GM10847 (cell line): ENCODE results near the gene PEF1.

Source experiments
- POLR2A ChIP-seq: IDR thresholded peaks from 2 replicates; pipeline ENCODE4 v1.6.1; 2011; ENCODE audit not compliant: insufficient read length; ENCODE audit errors: extremely low read depth

Gene PEF1

GRCh38 chr1:31663622-31664452 is 19.2 kb upstream of the PEF1 start:
- no peak for TF ChIP-seq POLR2A

GRCh38 chr1:31662463-31662862 is 17.8 kb upstream of the PEF1 start:
- no peak for TF ChIP-seq POLR2A

GRCh38 chr1:31661856-31662255 is 17.2 kb upstream of the PEF1 start:
- TF ChIP-seq POLR2A: no peak

GRCh38 chr1:31660871-31661455 is 16.3 kb upstream of the PEF1 start:
- no peak for TF ChIP-seq POLR2A

GRCh38 chr1:31659889-31660288 is 15.2 kb upstream of the PEF1 start:
- no peak for TF ChIP-seq POLR2A

GRCh38 chr1:31658721-31659120 is 14.0 kb upstream of the PEF1 start:
- no peak for TF ChIP-seq POLR2A

GRCh38 chr1:31657972-31658510 is 13.4 kb upstream of the PEF1 start:
- no peak for TF ChIP-seq POLR2A

- TF ChIP-seq POLR2A: no peak
Measured at GRCh38 chr1:31657020-31657804, 12.5 kb upstream of the PEF1 start.

- no peak for TF ChIP-seq POLR2A
Measured at GRCh38 chr1:31655756-31656155, 11.1 kb upstream of the PEF1 start.

- no peak for TF ChIP-seq POLR2A
Measured at GRCh38 chr1:31655104-31655503, 10.4 kb upstream of the PEF1 start.

GRCh38 chr1:31654474-31654776 is 9.7 kb upstream of the PEF1 start:
- no peak for TF ChIP-seq POLR2A

- no peak for TF ChIP-seq POLR2A
Measured at GRCh38 chr1:31653717-31654473, 9.2 kb upstream of the PEF1 start.

GRCh38 chr1:31652891-31653499 is 8.3 kb upstream of the PEF1 start:
- TF ChIP-seq POLR2A: no peak

- no peak for TF ChIP-seq POLR2A
Measured at GRCh38 chr1:31651766-31652165, 7.1 kb upstream of the PEF1 start.

GRCh38 chr1:31651089-31651420 is 6.4 kb upstream of the PEF1 start:
- no peak for TF ChIP-seq POLR2A
